Measurements from ENCODE around the gene CHIC2.
A peak's percentile ranks its signal among the peaks of the same experiment; 100 is the strongest.

CHIC2 gene

GRCh38 chr4:54103190-54103574 is 38.8 kb upstream of the CHIC2 start:
- H3K27ac ChIP-seq (ENCODE audit: low read length), result no peak overlapping the region
- H3K9me3 ChIP-seq (replicated peaks; ENCODE audit: insufficient read depth, low read length), result no peaks in the 10 kb centered on the region
- DNase-seq, result no peak
- H4K20me1 ChIP-seq (ENCODE audit: insufficient read depth, low read length), result no peaks in the 10 kb centered on the region
- H3K4me2 ChIP-seq (ENCODE audit: low read depth, low read length), result no peak overlapping the region
- H3K27me3 ChIP-seq (replicated peaks; ENCODE audit: insufficient read depth, low read length), result peaks cover 47% of the 10 kb centered on the region
- no peak overlapping the region for H2AFZ ChIP-seq (ENCODE audit: low read length)
- H3K4me3 ChIP-seq (ENCODE audit: low read length), result no peak overlapping the region
- no peak for TF ChIP-seq EZH2 (optimal IDR thresholded peaks at IDR 0.05; ENCODE audit: low read depth, low read length)
- no peak for TF ChIP-seq CTCF (IDR thresholded peaks at IDR 0.05; ENCODE audit: low read length)
- no peak for TF ChIP-seq EZH2phosphoT487 (IDR thresholded peaks at IDR 0.05; ENCODE audit: low read length)
- H3F3A ChIP-seq (ENCODE audit: insufficient read depth, low read length), result no peaks in the 10 kb centered on the region
- no peaks in the 10 kb centered on the region for H3K4me1 ChIP-seq (ENCODE audit: low read length)
- H3K36me3 ChIP-seq (replicated peaks; ENCODE audit: insufficient read depth, low read length), result no peaks in the 10 kb centered on the region
- H3K9me2 ChIP-seq (replicated peaks; ENCODE audit: insufficient read depth, low read length), result no peaks in the 10 kb centered on the region
- H3K9ac ChIP-seq (ENCODE audit: low read length), result no peak overlapping the region
- no peaks in the 10 kb centered on the region for H3K79me2 ChIP-seq (ENCODE audit: low read length)

GRCh38 chr4:54102531-54103106 is 38.2 kb upstream of the CHIC2 start:
- H3F3A ChIP-seq (ENCODE audit: insufficient read depth, low read length), result no peaks in the 10 kb centered on the region
- H3K4me2 ChIP-seq (ENCODE audit: low read depth, low read length), result no peak overlapping the region
- no peak overlapping the region for H2AFZ ChIP-seq (ENCODE audit: low read length)
- TF ChIP-seq EZH2phosphoT487 (IDR thresholded peaks at IDR 0.05; ENCODE audit: low read length) (no peak), CTCF (IDR thresholded peaks at IDR 0.05; ENCODE audit: low read length) (no peak), EZH2 (optimal IDR thresholded peaks at IDR 0.05; ENCODE audit: low read depth, low read length) (no peak)
- no peaks in the 10 kb centered on the region for H4K20me1 ChIP-seq (ENCODE audit: insufficient read depth, low read length)
- H3K9me2 ChIP-seq (replicated peaks; ENCODE audit: insufficient read depth, low read length), result no peaks in the 10 kb centered on the region
- H3K9ac ChIP-seq (ENCODE audit: low read length), result no peak overlapping the region
- no peaks in the 10 kb centered on the region for H3K9me3 ChIP-seq (replicated peaks; ENCODE audit: insufficient read depth, low read length)
- no peak for DNase-seq
- no peaks in the 10 kb centered on the region for H3K79me2 ChIP-seq (ENCODE audit: low read length)
- no peak overlapping the region for H3K27ac ChIP-seq (ENCODE audit: low read length)
- H3K4me3 ChIP-seq (ENCODE audit: low read length), result no peak overlapping the region
- H3K4me1 ChIP-seq (ENCODE audit: low read length), result no peaks in the 10 kb centered on the region
- no peaks in the 10 kb centered on the region for H3K36me3 ChIP-seq (replicated peaks; ENCODE audit: insufficient read depth, low read length)
- peaks cover 52% of the 10 kb centered on the region for H3K27me3 ChIP-seq (replicated peaks; ENCODE audit: insufficient read depth, low read length)

- Histone ChIP-seq H3K79me2 (ENCODE audit: low read length) (no peaks in the 10 kb centered on the region), H3K9me3 (replicated peaks; ENCODE audit: insufficient read depth, low read length) (no peaks in the 10 kb centered on the region), H3K36me3 (replicated peaks; ENCODE audit: insufficient read depth, low read length) (no peaks in the 10 kb centered on the region), H3K27me3 (replicated peaks; ENCODE audit: insufficient read depth, low read length) (peaks cover 55% of the 10 kb centered on the region), H3K27ac (ENCODE audit: low read length) (no peak overlapping the region), H3K4me3 (ENCODE audit: low read length) (no peak overlapping the region), H3K4me1 (ENCODE audit: low read length) (no peaks in the 10 kb centered on the region), H3K9ac (ENCODE audit: low read length) (no peak overlapping the region), H4K20me1 (ENCODE audit: insufficient read depth, low read length) (no peaks in the 10 kb centered on the region), H3K9me2 (replicated peaks; ENCODE audit: insufficient read depth, low read length) (no peaks in the 10 kb centered on the region), H2AFZ (ENCODE audit: low read length) (no peak overlapping the region), H3K4me2 (ENCODE audit: low read depth, low read length) (peak overlapping the region; percentile 19; the same call in 1 of the 2 replicates), H3F3A (ENCODE audit: insufficient read depth, low read length) (no peaks in the 10 kb centered on the region)
- DNase-seq, result no peak
- TF ChIP-seq CTCF (IDR thresholded peaks at IDR 0.05; ENCODE audit: low read length) (no peak), EZH2phosphoT487 (IDR thresholded peaks at IDR 0.05; ENCODE audit: low read length) (no peak), EZH2 (optimal IDR thresholded peaks at IDR 0.05; ENCODE audit: low read depth, low read length) (no peak)
Measured at GRCh38 chr4:54101190-54102041, 37.0 kb upstream of the CHIC2 start.

Measured in MM.1S (cell line).